ENCODE data around the gene KDM1A.

DNA sequence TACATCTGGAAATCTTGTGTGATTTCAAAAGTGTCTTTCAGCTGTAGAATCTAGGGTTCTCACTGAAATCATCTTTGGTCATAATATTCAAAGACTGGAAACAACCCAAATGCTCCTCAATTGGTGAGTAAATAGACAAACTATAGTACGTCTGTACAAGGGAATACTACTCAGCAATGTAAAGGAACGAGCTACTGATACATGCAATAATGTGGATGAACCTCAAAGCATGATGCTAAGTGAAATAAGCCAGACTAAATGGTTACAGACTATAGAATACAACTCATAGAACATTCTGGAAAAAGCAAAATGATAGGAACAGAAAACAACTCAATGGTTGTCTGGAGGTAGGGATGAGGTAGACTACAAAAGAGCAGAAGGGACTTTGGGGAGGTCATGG, 49.2 kb upstream of the KDM1A start:
- TF ChIP-seq, protein P1, sequence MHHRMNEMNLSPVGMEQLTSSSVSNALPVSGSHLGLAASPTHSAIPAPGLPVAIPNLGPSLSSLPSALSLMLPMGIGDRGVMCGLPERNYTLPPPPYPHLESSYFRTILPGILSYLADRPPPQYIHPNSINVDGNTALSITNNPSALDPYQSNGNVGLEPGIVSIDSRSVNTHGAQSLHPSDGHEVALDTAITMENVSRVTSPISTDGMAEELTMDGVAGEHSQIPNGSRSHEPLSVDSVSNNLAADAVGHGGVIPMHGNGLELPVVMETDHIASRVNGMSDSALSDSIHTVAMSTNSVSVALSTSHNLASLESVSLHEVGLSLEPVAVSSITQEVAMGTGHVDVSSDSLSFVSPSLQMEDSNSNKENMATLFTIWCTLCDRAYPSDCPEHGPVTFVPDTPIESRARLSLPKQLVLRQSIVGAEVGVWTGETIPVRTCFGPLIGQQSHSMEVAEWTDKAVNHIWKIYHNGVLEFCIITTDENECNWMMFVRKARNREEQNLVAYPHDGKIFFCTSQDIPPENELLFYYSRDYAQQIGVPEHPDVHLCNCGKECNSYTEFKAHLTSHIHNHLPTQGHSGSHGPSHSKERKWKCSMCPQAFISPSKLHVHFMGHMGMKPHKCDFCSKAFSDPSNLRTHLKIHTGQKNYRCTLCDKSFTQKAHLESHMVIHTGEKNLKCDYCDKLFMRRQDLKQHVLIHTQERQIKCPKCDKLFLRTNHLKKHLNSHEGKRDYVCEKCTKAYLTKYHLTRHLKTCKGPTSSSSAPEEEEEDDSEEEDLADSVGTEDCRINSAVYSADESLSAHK (CRISPR knock-in tag; IDR thresholded peaks at IDR 0.05; ENCODE audit: borderline replicate concordance) = no peak
- TF ChIP-seq ZNF274 (CRISPR knock-in tag; IDR thresholded peaks at IDR 0.05) (no peak), ZNF124 (CRISPR knock-in tag; IDR thresholded peaks at IDR 0.05) (no peak), CBFB (CRISPR knock-in tag; IDR thresholded peaks at IDR 0.05) (no peak), CHD2 (IDR thresholded peaks at IDR 0.05; ENCODE audit: low read depth, low read length) (no peak), SETDB1 (CRISPR knock-in tag; IDR thresholded peaks at IDR 0.05; ENCODE audit: borderline replicate concordance) (no peak), EEA1 (CRISPR knock-in tag; IDR thresholded peaks at IDR 0.05; ENCODE audit: borderline replicate concordance) (no peak), CBX2 (IDR thresholded peaks at IDR 0.05; ENCODE audit: low read depth, low read length) (no peak), CBX2 (CRISPR knock-in tag; IDR thresholded peaks at IDR 0.05; ENCODE audit: low read depth) (no peak)
- TF ChIP-seq, protein P2, sequence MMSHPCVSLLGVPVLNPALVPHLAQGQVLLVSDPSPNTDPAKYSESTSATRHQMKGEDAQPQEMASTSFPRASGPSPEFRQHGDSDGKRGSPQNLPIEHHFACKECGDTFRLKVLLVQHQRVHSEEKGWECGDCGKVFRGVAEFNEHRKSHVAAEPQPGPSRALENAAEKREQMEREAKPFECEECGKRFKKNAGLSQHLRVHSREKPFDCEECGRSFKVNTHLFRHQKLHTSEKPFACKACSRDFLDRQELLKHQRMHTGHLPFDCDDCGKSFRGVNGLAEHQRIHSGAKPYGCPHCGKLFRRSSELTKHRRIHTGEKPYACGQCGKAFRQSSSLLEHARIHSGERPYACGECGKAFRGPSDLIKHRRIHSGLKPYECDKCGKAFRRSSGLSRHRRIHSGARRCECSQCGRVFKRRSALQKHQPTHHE (CRISPR knock-in tag; IDR thresholded peaks at IDR 0.05; ENCODE audit: borderline replicate concordance) = no peak
- TF ChIP-seq, protein P3, sequence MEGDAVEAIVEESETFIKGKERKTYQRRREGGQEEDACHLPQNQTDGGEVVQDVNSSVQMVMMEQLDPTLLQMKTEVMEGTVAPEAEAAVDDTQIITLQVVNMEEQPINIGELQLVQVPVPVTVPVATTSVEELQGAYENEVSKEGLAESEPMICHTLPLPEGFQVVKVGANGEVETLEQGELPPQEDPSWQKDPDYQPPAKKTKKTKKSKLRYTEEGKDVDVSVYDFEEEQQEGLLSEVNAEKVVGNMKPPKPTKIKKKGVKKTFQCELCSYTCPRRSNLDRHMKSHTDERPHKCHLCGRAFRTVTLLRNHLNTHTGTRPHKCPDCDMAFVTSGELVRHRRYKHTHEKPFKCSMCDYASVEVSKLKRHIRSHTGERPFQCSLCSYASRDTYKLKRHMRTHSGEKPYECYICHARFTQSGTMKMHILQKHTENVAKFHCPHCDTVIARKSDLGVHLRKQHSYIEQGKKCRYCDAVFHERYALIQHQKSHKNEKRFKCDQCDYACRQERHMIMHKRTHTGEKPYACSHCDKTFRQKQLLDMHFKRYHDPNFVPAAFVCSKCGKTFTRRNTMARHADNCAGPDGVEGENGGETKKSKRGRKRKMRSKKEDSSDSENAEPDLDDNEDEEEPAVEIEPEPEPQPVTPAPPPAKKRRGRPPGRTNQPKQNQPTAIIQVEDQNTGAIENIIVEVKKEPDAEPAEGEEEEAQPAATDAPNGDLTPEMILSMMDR (CRISPR knock-in tag; IDR thresholded peaks at IDR 0.05) = no peak
- TF ChIP-seq, protein P4, sequence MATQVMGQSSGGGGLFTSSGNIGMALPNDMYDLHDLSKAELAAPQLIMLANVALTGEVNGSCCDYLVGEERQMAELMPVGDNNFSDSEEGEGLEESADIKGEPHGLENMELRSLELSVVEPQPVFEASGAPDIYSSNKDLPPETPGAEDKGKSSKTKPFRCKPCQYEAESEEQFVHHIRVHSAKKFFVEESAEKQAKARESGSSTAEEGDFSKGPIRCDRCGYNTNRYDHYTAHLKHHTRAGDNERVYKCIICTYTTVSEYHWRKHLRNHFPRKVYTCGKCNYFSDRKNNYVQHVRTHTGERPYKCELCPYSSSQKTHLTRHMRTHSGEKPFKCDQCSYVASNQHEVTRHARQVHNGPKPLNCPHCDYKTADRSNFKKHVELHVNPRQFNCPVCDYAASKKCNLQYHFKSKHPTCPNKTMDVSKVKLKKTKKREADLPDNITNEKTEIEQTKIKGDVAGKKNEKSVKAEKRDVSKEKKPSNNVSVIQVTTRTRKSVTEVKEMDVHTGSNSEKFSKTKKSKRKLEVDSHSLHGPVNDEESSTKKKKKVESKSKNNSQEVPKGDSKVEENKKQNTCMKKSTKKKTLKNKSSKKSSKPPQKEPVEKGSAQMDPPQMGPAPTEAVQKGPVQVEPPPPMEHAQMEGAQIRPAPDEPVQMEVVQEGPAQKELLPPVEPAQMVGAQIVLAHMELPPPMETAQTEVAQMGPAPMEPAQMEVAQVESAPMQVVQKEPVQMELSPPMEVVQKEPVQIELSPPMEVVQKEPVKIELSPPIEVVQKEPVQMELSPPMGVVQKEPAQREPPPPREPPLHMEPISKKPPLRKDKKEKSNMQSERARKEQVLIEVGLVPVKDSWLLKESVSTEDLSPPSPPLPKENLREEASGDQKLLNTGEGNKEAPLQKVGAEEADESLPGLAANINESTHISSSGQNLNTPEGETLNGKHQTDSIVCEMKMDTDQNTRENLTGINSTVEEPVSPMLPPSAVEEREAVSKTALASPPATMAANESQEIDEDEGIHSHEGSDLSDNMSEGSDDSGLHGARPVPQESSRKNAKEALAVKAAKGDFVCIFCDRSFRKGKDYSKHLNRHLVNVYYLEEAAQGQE (IDR thresholded peaks at IDR 0.05; ENCODE audit: borderline replicate concordance in 1 of 2, low read depth in 1 of 2, low read length in 2 of 2) = no peak

All from HepG2 (cell line).